ENCODE results near the gene IL1R1. TPM values are rescaled to one million over a fixed set of nuclear protein-coding genes. Genes with fewer than 3 reads are reported as not detected.

Gene IL1R1
- total RNA-seq, 1 donor from 2014 or later, result 24.7 TPM

- no peak for DNase-seq
These were observed 35.4 kb downstream of the IL1R1 start for GRCh38 chr2:102177814-102178478.

DNA sequence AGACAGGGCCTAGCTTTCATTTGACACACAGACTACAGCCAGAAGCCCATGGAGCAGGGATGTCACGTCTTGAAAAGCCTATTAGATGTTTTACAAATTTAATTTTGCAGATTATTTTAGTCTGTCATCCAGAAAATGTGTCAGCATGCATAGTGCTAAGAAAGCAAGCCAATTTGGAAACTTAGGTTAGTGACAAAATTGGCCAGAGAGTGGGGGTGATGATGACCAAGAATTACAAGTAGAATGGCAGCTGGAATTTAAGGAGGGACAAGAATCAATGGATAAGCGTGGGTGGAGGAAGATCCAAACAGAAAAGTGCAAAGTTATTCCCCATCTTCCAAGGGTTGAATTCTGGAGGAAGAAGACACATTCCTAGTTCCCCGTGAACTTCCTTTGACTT is 36.5 kb downstream of the IL1R1 start:
- DNase-seq, result no peak

- no peak for DNase-seq
These were observed 37.5 kb downstream of the IL1R1 start for GRCh38 chr2:102179788-102180686.

GRCh38 chr2:102180687-102180999 is 38.1 kb downstream of the IL1R1 start:
- DNase-seq, result no peak

DNA sequence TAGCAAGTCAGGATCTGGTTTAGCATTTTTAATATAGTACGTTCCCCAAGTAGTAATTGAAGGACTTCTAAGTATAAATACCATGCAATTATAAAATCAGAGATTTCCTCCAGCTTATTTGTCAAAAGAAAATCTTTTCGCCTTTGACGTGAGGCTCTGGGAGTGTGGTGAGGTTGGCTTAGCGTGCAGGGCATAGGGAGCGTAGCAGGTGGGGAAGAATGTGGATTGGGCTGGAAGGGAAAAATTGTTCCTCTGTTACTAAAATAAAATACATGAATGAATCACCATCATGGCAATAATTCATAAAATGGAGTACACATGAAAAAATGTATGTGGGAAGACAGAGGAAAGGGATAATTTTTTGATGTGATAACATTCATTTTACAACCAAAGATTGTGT is 38.8 kb downstream of the IL1R1 start:
- DNase-seq, result no peak

DNA sequence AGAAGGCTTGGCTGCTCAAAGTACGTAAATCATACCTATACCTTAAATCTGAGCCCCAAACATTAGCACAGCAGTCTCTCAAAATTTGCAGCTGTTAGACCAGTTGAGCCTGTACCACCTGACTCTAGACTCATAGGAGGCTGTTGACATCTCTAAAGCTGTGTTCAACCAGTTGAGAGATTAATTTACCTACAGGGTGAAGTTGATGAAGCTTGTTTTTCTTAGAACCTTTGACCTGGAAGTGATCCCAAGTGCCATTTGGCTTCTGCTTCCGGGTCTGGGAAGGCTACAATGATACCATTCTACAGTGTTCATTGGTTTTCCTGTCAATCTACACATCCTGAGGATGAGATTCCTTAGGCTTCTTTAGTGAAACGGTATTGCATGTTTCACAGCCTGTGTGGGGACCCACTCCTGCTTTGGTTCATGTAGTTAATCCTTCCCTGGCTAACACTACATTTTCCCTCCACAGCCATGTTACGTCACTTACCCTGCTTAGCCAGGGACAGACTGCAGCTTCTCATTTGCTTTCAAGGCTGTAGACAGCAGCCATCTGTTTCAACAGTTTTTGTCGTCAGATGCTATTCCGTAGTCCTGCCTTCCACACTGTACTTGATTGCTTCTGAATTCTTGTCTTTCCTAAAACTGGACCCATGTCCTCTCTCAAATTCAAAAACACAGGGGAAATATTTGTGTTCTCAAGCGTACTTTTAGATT is 39.5 kb downstream of the IL1R1 start:
- no peak for DNase-seq

DNA sequence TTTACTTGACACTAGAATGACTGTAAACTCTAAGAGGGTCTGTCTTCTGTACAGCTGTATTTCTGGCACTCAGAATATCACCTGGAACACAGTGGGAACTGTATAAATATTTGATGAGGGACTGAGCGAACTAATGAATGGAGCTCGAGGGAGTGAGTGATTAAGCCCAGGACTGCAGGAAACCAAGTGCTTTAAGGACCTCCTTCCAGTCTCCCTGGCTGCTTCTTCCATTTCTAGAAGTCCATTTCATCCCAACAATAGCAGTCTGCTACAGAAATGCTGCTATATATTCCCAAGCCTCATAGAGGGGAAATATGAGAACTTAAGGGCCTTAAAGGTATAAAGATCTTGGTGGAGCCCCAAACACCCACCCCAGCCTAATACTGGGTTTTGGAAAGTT is 41.5 kb downstream of the IL1R1 start:
- no peak for DNase-seq

GRCh38 chr2:102184568-102184967 is 42.0 kb downstream of the IL1R1 start:
- DNase-seq, result peak; percentile 2

DNA sequence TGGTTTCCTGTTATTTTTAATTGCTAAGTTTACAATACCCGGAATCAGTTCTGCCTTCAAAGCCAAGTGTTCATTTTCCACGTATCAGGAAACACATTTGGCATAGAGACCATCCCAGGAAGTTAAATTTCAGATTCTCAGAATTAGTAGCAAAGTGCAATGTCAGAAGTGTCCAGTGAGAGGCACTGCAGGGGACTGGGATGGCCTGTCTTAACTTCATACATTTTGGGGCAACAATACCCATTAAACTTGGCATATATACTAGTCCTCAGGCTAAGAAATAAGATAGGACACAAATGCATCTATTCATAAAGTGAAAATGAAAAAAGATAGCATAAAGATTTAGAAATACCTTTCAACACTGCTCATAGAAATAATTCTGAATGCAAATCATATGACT is 42.8 kb downstream of the IL1R1 start:
- DNase-seq, result peak; percentile 79

GRCh38 chr2:102186791-102187495 is 44.4 kb downstream of the IL1R1 start, which contains the start of gene IL1RL2:
IL1RL2 (plus strand) TSS chr2:102187023; CDS start chr2:102187868, 845 bp downstream.
- DNase-seq, result no peak

- no peak for DNase-seq
These were observed 45.1 kb downstream of the IL1R1 start for GRCh38 chr2:102187496-102188150.

- no peak for DNase-seq
These were observed 48.0 kb downstream of the IL1R1 start for GRCh38 chr2:102190430-102191107.

DNA sequence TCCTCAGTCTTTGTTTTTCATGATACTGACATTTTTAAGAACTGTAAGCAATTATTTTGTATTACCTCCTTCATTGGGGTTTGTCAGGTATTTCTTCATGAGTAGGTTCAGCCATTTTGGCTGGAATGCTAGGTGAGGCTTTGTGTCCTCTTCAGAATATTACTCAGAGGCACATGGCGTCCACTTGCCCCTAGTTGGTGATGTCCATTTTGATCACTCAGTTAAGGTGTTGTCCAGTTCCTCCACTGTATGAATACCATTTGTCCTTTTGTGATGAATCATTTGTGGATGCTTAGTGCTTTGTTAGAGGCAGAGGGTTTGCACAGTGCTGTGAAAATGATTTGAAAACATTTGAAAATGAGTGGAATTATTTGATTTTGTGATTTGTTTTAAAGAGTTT is 49.0 kb downstream of the IL1R1 start:
- no peak for DNase-seq

- no peak for DNase-seq
These were observed 50.5 kb downstream of the IL1R1 start for GRCh38 chr2:102193074-102193473.

DNA sequence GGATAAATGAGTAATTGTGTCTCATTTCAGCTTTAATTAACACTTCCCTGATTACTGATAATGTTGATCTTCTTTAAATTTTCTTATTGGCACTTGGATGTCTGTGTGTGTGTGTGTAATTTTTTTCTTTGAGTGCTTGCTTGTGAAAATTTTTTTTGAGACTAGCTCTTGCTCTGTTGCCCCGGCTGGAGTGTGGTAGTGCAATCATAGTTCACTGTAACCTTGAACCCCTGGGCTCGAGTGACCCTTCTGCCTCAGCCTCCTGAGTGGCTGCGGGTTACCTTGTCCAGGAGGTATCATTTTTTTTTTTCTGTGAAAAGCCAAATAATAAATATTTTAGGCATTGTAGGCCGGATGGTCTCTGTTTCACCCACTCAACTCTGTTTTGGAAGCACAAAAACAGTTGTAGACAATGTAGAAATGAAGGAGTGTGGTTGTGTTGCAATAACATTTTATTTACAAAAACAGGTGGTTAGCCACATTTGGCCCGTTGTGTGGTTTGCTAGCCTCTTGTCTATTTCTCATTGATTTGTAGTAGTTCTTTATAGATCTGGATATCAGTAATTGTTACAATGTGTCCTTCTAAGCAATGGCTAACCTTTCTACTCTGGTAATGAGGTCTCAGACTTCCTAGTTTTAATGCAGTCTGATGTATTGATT is 52.2 kb downstream of the IL1R1 start:
- no peak for DNase-seq

DNA sequence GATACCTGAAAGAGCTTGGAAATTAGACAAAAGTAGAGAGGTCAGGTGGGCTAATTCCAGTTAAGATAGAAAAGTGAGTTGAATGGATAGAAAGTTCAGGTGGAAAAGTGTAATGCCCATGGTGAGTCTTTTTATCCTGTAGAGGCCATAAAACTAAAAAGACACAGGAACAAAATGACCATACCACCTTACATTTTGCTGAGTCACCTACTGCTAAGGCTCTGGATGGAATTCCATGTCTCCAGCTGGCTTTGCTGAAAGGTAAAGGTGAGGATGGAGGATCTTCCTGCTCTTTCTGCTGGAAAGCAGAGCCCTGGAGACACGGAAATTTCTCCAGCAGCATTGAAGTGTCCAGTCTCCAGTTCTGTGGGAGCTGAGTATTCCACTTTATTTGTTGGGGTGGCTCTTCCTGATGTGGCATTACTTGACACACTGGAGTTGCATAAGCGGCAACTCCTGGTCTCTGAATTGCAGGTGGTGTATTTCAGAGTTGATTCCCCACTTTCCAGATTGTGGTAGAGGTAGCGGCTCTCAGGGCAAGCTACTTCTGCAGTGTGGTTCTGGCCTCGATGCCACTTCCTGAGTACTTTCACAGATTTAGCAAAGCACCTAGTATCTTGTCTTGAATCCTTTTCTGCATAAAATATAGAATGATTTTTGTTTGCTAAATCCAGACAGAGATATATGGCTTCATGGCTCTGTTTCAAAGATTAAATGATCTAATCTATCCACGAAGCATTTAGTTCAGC is 55.0 kb downstream of the IL1R1 start:
- DNase-seq, result no peak

- DNase-seq, result no peak
These were observed 58.0 kb downstream of the IL1R1 start for GRCh38 chr2:102200539-102200938.

- DNase-seq, result no peak
These were observed 62.1 kb downstream of the IL1R1 start for GRCh38 chr2:102204638-102205037.

GRCh38 chr2:102206666-102207341 is 64.3 kb downstream of the IL1R1 start:
- DNase-seq, result no peak

- no peak for DNase-seq
These were observed 66.2 kb downstream of the IL1R1 start for GRCh38 chr2:102208774-102209173.

Measured in dermis blood vessel endothelial cell (primary cell).